ENCODE measurements around the gene LMAN2L. TPM values are rescaled to one million over a fixed set of nuclear protein-coding genes. Genes with fewer than 3 reads are reported as not detected.

Gene LMAN2L, protein sequence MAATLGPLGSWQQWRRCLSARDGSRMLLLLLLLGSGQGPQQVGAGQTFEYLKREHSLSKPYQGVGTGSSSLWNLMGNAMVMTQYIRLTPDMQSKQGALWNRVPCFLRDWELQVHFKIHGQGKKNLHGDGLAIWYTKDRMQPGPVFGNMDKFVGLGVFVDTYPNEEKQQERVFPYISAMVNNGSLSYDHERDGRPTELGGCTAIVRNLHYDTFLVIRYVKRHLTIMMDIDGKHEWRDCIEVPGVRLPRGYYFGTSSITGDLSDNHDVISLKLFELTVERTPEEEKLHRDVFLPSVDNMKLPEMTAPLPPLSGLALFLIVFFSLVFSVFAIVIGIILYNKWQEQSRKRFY
- 26.2 TPM for total RNA-seq
- long read RNA-seq, transcript LMAN2L-201 (8 exons, 2,397 nt), result major isoform, 36 of 40 reads
- long read RNA-seq, partial matches to known transcripts, result 0 of 40 reads
- long read RNA-seq, other reads (novel, unspliced or antisense), result 3 of 40 reads

DNA sequence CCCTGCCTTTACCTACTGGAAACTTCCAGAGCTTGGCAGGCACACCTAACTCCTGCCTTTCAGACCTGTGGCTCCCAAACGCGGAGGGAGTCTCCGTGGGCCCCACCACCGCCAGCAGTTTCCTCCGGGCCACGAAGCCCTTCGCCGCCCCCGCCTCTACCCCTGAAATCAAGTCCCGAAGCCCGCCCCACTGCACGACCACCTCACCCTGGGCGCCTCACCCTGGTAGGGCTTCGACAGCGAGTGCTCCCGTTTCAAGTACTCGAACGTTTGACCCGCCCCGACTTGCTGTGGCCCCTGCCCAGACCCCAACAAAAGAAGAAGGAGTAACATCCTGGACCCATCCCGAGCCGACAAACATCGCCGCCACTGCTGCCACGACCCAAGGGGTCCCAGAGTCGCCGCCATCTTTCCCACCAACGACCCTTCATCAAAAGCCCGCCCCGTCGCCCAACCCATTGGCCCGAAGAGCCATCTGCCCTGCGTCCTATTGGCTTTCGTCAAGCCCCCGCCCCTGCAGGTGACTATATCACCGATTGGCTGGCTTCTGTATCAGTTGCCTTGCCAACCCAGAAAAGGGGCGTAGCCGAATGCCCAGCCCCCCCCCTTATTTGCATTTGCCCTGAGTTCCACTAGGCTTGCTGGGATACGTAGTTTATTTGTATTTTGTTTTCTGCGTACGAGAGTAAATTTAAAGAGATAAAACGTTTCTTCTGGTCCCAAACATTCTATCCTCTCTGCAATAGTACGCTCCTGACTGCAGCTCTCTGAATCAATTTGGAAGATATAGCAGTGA is at the start of gene LMAN2L:
Gene LMAN2L, minus strand, starts transcription at position 432 of the 796 bp plus-strand sequence. Its CDS starts 24 bp downstream, at position 408.
- intact Hi-C loops (cut with DNase I), result loop anchor here (1.0 to 10.0 kb wide), 4 partner anchors 20 to 225 kb away; partner anchors contain the start of genes CNNM3 and CNNM4
- peak; percentile 98 for ATAC-seq
- DNase-seq (ENCODE audit: missing footprints), result peak; percentile 98

DNA sequence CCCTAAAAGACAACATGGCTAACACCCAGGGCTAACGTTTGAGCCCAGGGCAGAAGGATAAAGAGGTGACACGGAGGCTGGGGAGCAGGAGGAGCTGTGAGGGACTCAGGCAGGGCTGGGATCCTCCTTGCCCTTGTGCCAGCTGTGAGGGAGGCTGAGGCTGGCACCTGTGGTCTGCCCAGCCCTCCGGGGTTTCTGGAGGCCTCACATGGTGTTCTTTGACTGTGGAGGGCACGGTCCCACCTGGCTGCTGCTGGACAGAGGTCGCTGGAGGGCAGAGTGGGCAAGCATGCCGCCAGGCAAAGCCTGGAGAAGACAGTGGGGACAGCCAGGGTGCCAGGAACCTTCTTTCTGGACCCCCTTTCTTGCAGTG is 49.4 kb upstream of the LMAN2L start:
- intact Hi-C loops (cut with DNase I), result no loop called here
- peak; percentile 47 for DNase-seq (ENCODE audit: missing footprints)
- peak; percentile 4 for ATAC-seq

DNA sequence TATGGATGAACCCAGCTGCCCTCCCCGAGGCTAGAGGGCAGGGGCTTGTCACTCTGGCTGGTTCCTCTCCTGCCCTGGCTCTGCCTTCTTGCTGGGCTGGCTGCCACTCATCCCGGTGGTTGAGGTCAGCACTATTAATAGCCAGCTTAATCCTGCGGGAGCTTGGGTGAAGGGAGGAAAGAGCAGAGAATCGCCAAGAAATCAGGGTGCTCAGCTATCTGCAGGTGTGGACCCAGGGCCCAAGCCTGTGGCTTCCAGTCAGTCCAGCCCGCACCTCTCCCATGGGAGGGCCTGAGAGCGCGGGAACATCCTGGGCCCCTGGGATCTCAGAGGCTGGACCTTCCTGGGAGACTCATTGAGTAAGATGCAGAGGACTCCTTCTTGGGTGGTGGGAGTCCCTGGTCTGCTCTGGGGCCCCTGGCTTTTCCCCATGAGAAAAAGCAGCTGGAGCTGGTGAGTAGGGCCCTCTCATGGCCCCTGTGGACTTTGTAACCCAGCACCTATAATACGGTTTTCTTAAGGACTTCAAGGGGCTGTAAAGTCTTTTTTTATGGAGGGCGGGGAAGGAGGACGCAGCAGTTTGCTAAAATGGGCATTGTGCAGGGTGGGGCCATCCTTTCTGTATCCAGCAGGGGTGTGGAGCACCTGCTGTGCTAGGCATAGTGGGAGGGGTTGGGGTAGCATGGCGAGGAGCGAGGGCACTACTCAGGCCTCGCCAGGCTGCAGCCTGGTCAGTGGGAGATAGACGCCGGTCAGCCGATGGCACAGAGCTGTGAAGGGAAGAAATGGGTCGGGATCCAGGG is 48.8 kb upstream of the LMAN2L start:
- DNase-seq (ENCODE audit: missing footprints) (peak; percentile 65), ATAC-seq (peak; percentile 83)
- intact Hi-C loops (cut with DNase I), result no loop called here

DNA sequence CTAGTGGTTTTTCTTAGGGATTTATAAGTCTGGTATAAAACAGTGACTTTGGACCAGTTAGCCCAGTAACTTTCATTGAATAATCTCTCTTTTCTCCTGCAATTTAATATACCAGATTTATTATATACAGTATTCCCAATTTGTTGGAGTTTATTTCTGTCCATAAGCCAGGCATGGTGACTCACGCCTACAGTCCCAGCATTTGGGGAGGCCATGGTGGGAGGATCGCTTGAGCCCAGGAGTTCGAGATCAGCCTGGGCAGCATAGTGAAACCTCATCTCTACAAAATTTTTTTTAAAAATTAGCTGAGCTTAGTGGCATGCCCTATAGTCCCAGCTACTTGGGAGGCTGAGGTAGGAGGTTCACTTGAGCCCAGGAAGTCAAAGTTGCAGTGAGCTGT is 47.5 kb upstream of the LMAN2L start:
- ATAC-seq (no peak), DNase-seq (ENCODE audit: missing footprints) (no peak)
- intact Hi-C loops (cut with DNase I), result no loop called here

DNA sequence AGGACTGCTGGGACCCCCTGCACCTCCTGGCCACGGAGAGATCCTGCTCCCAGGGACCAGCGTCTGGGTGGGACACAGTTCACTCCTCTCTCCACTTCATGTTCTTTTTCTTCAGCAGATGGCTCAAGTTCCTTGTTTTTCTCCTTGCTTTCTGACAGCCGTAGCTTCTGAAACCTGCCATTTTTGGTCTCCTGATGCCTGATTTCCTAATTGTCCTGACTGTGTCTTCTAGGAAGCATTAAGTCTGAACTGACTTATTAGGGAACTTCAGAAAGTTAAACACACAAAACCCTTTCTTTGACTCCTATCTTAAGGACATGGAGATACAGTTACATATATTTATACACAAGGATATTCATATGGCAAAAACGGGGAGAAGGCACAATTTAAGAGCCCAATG is 43.5 kb upstream of the LMAN2L start:
- intact Hi-C loops (cut with DNase I), result no loop called here
- DNase-seq (ENCODE audit: missing footprints), result no peak
- no peak for ATAC-seq

DNA sequence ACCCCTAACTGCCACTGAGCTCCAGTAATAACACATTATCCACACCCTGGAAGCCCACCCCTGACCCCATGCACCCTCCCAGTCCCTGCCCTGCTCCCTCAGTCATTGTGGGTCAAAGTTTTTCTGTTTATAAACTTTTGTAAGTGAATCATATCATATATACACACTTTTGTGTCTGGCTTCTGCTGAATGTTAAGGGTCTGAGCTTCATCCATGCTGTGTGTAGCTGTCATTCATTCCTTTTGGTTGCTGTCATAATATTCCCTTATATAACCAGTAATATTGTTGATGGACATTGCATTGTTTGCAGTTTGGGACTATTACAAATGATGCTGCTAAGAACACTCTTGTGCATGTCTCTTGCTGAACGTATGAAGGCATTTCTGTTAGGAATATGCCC is 35.3 kb upstream of the LMAN2L start:
- no peak for DNase-seq (ENCODE audit: missing footprints)
- intact Hi-C loops (cut with DNase I), result no loop called here
- no peak for ATAC-seq

DNA sequence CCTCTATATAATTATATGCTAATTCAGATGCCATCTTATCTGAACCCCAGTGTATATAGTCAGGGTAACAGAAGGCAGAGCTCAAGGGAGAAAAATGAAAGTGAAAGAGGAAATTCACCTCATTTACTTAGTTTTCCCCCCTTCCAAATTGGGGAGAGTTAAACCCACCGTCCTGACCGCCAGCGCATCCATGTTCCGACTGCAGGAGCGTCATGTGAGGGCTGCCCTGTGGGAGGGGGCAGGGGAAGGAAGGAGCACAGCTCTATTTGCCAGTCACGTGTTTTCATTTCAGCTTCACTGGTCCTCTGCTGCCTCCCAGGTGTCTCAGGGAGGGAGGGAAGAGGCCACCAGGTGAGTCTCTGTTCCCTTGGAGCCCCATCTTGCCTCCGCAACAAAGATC is 34.1 kb upstream of the LMAN2L start:
- peak; percentile 11 for DNase-seq (ENCODE audit: missing footprints)
- intact Hi-C loops (cut with DNase I), result no loop called here
- ATAC-seq, result no peak

DNA sequence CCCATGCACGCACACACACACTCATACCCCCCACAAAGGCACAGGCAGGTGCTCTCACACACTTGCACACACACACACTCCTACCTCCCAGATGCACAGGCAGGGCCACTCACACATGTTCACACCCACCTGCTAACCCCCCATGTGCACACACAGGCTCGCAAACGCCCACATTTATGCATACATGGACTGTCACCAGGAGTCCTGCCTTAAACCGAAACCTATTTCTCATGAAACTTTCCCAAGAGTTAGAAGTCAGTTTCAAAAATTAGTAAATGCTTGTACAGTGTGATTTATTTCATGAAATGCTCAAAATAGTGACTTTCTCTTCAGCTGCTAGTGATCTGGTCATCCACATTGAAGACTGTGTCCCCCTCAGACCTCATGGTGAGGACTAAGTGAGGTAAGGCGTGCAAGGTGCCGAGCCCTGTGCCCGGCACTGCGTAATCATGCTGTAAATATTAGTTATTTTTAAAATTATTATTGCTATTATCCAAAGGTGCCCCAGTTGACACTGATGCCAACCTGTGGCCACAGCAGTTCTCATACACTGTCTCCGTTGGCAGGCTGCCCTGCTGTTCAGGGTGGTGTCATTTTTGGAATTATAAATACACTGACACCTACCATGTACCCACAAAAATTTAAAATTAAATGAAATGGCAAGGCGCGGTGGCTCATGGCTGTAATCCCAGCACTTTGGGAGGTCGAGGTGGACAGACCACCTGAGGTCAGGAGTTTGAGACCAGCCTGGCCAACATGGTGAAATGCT is 33.2 kb upstream of the LMAN2L start:
- intact Hi-C loops (cut with DNase I), result no loop called here
- ATAC-seq (no peak), DNase-seq (ENCODE audit: missing footprints) (no peak)

DNA sequence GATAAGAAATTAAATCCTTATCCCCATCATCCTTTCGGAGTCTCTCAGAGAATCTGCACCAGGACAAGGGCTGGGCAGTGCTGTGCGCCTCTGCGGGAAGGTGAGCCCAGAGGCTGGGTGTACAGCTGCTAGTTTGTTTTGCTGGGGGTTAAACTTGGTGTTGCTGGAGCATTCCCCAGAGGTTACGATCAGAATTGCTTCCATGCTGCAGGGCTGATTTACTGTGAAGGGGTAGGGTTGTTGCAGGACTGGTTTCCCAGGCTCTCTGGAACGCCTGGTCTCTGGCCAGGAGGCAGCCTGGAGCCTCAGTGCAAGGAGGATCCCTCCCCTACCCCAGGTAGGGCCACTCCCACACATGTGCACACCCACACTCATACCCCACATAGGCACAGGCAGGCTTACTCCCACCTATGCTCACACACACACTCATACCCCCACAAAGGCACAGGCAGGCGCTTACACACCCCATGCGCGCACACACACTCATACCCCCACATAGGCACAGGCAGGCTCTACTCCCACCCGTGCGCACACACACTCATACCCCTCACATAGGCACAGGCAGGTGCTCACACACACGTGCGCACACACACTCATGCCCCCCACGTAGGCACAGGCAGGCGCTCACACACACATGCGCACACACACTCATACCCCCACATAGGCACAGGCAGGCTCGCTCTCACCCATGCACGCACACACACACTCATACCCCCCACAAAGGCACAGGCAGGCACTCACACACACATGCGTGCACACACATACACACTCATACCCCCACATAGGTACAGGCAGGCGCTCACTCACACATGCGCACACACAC is 32.1 kb upstream of the LMAN2L start:
- ATAC-seq, result no peak
- intact Hi-C loops (cut with DNase I), result loop anchor here (2.0 kb wide), 1 partner anchor 13 kb away; no protein-coding TSS in a partner anchor
- no peak for DNase-seq (ENCODE audit: missing footprints)

DNA sequence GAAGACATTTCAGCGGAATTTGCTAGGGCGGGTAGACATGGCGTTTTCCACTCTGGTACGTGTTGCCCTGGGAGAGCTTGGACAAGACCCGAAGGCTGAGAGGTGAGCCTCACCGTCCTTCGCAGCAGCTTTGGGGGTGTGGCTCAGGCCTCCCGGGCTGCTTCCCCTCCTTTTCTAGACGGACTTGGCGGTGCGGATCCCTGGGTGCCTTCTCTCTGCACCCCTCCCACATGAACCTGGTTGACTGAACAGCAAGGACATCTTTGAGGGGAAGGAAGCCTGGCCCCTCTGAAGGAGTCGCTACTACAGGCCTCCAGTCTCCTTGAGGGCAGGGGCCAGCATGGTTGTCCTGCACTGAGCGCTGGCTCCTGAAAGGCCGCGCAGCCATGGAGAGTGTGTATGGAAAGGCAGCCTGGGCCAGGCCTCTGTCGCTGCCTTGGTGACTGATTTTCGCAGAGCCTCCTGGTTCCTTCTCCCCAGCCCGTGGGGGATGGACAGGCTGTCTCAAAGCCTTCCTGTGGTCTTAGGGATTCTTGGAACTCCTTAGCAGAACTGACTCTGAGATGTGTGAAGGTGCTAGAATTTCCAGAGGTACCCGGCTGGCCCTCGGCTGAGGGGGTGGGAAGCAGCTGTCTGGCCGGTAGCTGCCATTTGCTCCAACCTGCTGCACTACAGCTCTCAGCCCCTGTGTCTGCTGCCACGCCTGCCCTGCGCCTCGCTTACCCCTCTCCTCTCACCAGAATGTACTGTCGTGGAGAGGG is 30.8 kb upstream of the LMAN2L start:
- no peak for ATAC-seq
- DNase-seq (ENCODE audit: missing footprints), result no peak
- intact Hi-C loops (cut with DNase I), result loop anchor here (2.0 kb wide), 1 partner anchor 14 kb away; no protein-coding TSS in a partner anchor

DNA sequence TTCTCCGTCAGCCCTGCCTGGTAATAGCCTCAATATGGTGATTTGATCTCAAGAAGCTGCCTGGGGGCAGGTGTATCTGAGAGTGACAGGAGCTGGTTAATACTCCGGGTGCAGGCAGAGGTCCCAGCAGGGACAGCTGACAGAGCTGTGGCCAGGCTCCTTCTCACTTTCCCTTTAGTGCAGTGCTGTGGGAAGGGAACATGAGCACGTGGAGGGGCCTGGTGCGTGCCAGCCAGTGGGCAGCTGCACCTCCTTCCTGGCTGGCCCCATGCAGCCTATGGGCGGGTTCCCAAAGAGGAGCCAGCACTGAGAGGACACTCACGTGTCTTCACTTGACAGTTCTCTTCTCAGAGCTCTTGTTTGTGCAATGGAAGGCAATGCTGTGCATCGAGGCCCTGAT is 29.9 kb upstream of the LMAN2L start:
- intact Hi-C loops (cut with DNase I), result loop anchor here (2.0 kb wide), 1 partner anchor 15 kb away; no protein-coding TSS in a partner anchor

DNA sequence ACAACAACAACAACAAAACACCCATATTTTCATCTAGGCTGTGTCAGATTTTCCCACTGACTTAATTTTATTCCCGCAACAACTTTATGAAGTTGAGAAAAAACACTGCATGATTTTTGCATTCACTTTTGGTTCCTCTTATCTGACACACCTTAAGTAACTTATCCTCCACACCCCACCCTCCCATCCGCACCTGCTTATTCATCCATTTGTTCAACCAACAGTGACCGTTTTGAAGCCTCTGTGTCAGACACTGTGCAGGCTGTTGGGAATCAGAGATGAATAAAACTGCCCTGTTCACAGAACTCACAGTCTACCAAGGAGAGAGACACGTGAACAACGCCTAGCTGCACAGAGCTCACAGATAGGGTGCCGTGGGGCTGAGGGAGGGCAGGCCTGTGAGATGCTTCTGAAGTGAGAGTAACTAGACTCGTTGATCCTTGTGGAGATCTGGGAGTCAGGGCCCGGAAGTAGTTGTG is 28.3 kb upstream of the LMAN2L start:
- intact Hi-C loops (cut with DNase I), result no loop called here
- DNase-seq (ENCODE audit: missing footprints) (no peak), ATAC-seq (no peak)

More for the DNA sequence above, 29.9 kb upstream of the LMAN2L start:
- ATAC-seq (peak; percentile 97), DNase-seq (ENCODE audit: missing footprints) (peak; percentile 84)

DNA sequence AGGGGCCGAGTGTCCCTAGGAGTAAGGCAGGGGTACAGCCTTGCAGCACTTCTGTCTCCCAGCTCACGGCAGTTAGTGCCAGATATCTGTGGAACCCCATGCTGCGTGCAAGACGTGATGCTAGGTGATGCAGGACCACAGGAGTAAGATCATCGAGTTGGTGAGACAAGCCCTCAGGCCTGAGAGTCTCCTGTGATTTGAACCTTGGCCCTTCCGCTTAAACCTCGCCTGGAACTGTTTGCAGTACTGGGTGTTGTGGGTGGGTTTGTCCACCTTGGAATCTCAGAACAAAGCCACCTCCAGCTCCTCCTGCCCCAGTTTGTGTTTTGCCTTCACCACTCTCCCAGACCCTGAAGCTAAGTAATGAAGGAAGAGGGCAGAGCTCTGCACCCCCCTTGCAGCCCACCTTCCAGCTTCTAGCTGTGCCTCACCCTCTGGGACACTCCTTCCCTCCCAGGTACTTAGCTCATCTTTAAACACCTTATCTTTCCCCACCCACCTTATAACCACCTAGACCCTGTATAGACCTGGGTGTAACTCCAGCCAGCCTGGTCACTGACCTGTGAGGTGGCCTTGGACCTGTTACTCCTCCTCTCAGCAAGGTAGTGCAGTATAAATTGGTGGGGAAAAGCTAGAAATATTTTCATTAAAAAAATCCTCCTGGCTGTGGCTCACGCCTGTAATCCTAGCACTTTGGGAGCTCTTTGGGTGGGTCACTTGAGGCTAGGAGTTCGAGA is 27.4 kb upstream of the LMAN2L start:
- intact Hi-C loops (cut with DNase I), result no loop called here
- ATAC-seq, result no peak

DNA sequence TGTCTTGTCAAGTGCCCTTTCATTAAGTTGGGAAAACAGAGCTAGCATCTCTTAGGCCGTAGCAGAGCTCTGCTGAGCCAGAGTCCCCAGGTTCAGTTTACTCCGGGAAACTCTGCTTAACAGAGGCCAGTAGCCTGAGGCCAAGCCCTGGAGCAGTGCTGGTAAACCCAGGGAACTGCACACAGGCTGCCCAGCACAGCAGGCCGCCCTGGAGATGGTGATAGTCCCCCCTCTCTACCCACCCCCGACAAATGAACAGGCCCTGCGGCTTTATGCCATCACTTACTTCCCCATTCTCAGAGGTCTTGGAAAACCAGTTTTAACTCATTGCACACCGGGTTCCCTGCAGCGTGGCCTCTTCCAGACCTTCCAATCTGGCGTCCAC is 24.4 kb upstream of the LMAN2L start:
- no peak for ATAC-seq
- DNase-seq (ENCODE audit: missing footprints), result no peak
- intact Hi-C loops (cut with DNase I), result loop anchor here (5.0 kb wide), 2 partner anchors 53 to 93 kb away; partner anchors contain the start of genes ANKRD39 and CNNM3

More for the DNA sequence above, 27.4 kb upstream of the LMAN2L start:
- no peak for DNase-seq (ENCODE audit: missing footprints)

DNA sequence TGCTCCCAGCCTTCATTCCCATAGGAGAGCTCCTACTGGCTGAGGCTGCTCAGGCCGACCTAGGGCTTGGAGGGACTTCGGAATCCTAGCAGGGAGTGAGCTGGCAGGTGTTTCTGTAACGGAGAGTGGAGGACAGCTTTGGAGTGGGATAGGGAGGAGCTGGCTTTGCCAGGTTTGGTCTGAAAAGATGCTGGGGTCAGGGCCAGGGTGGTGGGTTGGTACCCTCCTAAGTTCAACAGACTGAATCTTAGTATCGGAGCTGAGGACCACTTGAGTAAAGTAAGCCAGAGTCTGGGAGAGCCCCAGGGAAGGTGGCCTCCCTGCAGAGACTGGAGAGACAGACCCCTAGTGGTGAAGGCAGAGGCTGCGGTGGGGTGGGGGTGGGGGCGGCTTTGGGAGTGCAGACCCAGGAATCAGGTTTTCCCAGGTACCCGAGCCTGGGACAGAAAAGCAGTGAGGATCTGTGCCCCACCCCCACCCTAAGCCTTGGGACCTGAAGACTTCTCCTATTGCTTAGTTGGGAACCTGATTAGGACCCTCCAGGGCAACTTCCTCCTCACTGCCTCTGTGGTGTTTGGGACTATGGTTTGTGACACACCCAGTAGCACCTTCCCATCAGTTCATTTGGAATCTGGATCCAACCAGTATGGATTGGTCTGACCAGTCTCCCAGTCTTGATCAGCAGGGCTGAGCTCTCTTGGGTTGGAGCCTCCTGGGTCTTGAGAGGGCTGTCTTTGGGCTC is 23.8 kb upstream of the LMAN2L start:
- ATAC-seq (no peak), DNase-seq (ENCODE audit: missing footprints) (no peak)
- intact Hi-C loops (cut with DNase I), result loop anchor here (5.0 kb wide), 2 partner anchors 54 to 94 kb away; partner anchors contain the start of genes ANKRD39 and CNNM3

Measured in Right ventricle myocardium inferior (tissue), 1 donor.